Retina (tissue), 1 donor: ENCODE measurements around the gene ATG4B.
A peak's percentile ranks its signal among the peaks of the same experiment; 100 is the strongest.

Source experiments
- DNase-seq: peaks from one replicate; pipeline ENCODE4 v3.0.0-alpha.2; 2016

ATG4B gene

GRCh38 chr2:241695651-241696050 is 58.2 kb downstream of the ATG4B start:
- DNase-seq, result no peak

- DNase-seq, result no peak
Observed at GRCh38 chr2:241701149-241701398, 63.6 kb downstream of the ATG4B start.

- DNase-seq, result peak; percentile 93
Observed at GRCh38 chr2:241701399-241702154, 64.1 kb downstream of the ATG4B start, which contains the start of gene ING5. Gene ING5, plus strand, starts transcription at chr2:241702039. Its CDS starts 27 bp downstream, at chr2:241702066.

- peak; percentile 88 for DNase-seq
Observed at GRCh38 chr2:241702155-241703031, 64.9 kb downstream of the ATG4B start.

- no peak for DNase-seq
Observed at GRCh38 chr2:241703032-241703604, 65.6 kb downstream of the ATG4B start.

- DNase-seq, result no peak
Observed at GRCh38 chr2:241706537-241706936, 69.0 kb downstream of the ATG4B start.

- no peak for DNase-seq
Observed at GRCh38 chr2:241708879-241709278, 71.4 kb downstream of the ATG4B start.

- no peak for DNase-seq
Observed at GRCh38 chr2:241719093-241719492, 81.6 kb downstream of the ATG4B start.

GRCh38 chr2:241720099-241720498 is 82.6 kb downstream of the ATG4B start:
- no peak for DNase-seq

- no peak for DNase-seq
Observed at GRCh38 chr2:241720560-241720959, 83.1 kb downstream of the ATG4B start.

- DNase-seq, result no peak
Observed at GRCh38 chr2:241721852-241722251, 84.4 kb downstream of the ATG4B start.

GRCh38 chr2:241722896-241723454 is 85.5 kb downstream of the ATG4B start:
- DNase-seq, result no peak
